Measurements from ENCODE around the gene DNER.

The DNER gene

GRCh38 chr2:229485857-229486256 is 228.5 kb downstream of the DNER start:
- no peak for DNase-seq

- no peak for DNase-seq
Measured at GRCh38 chr2:229477269-229477755, 237.0 kb downstream of the DNER start.

GRCh38 chr2:229475778-229476177 is 238.6 kb downstream of the DNER start:
- DNase-seq = no peak

DNA sequence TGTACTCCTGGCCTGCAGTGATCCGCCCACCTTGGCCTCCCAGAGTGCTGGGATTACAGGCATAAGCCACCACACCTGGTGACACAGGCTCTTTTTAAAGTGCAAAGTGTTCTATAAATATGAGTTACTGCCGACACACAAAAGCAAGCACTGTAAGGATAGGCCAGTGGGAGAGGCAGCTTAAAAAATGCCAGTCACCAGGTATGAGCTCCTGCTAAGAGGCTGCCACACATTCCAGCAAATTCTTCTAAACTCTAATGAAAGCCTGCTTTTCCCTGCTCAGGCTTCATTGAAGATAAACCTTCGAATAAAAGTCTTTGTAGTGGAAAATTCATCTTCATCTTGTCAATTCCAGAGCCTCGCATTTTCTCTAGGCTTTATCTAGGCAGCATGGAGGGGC is 240.2 kb downstream of the DNER start:
- no peak for DNase-seq

DNA sequence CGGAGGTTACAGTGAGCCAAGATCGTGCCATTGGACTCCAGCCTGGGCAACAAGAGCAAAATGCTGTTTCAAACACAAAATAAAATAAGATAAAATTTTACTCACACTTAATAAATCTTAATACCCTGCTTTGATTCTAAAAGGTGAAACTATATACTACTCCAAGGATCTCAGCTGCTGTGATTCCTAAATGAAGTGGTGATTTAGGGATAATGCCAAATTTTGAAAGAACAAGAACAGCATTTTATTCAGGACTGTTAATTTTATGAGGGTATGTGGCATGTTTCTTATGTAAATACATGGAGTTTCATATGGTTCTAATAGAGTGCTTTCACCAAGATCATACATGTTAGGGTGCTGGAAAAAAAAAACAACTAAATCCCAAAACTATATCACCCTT is 243.6 kb downstream of the DNER start:
- DNase-seq = no peak

GRCh38 chr2:229467783-229468182 is 246.6 kb downstream of the DNER start:
- DNase-seq = no peak

DNA sequence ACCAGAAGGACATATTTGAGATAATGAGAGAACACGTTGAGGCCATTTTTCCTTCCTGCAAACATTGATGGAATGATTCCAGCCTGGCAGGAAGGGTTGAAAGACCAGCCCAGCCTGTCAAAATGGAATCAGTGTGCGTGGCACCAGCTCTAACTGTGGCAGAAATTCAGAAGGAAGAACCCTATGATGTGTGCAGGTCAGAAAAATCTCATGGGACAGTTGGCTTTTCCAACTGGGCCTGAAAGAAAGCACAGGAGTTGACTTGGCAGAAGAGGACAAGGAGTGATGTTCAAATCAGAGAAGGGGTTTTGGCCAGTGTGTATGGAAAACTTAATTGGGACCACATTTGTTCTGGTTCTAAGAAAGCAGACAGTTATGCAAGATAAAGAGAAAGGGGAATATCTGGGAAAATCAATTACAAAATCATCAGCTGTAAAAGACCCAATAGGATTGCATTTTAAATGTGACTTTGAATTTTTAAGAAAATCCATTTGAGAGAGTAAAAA is 250.5 kb downstream of the DNER start:
- no peak for DNase-seq

DNA sequence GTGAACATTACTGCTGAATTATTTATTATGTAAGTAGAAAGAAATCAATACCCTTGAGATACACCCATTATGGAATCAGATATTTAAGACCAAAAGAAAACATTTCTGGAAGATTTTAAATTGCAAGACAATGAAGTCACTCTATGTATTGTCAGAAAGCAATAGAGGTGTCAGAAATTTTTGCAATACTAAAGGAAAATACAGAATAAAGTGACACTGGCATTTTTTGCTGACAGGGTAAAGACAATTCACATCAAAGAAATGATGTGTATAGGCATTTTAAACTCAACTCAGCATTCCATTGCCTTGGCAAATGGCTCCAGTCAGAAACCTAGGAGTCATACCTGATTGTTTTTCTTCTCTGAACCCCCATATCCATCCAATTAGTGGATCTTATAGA is 252.2 kb downstream of the DNER start:
- DNase-seq = no peak

DNA sequence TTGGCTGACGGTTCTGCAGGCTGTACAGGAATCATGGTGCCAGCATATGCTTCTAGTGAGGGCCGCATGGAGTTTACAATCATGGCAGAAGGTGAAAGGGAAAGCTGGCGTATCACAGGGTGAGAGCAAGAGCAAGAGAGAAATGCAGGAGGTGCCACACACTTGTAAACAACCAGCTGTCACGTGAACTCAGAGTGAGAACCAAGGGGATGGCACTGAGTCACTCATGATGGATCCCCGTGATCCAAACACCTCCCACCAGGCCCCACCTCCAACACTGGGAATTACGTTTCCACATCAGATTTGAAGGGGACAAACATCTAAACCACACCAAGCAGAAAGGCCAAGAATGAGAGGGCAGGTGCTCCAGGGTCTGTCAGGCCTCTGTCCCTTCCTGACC is 258.3 kb downstream of the DNER start:
- no peak for DNase-seq

DNA sequence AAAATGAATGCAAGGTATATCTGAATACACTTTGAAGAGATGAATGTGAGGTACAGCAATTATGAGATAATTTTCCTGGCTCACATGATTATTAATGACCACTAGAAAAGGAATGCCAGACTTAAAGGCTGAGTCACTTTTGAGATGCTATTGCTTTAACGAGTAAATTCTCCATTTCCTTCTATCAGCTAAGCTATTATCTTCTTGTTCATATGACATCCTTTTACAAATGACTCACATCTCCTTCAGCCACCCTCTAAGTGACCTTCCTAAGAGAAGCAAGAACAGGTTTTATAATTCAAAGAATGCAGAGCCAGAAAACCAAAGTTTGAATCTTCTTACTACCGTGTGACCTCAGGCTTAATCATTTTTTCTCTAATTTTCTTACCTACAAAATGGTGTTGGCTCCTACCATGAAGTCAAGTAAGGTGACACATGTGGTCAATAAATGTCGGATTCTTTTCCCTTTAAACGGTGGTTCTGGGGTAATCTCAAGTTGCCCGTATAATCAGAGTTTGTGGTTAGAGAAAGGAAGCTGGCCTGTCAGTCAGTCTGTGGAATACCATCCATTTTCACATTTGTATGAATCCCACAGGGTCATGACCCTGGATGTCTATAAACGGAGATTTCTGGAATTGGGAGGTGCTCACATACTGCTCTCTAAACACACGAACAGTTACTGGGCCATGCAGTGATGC is 259.3 kb downstream of the DNER start:
- no peak for DNase-seq

DNA sequence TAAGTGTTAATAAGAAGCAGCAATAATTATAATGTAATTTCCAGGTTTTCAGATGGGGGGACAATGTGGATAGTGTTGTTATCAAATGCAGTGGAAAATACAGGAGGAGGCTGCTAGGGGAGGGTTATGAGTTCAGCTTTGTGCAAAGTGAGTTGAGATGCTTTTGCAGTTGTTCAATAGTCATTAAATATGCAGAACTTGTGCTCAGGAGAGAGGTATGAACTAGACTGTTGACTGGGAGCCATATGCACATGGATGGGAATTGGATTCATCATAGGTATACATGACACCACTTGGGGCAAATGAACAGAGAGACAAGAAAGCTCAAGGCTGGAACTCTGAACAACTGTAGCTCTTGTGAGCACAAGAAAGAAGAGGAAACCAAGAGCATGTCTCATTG is 261.1 kb downstream of the DNER start:
- DNase-seq = no peak

- DNase-seq = no peak
Measured at GRCh38 chr2:229451852-229452251, 262.5 kb downstream of the DNER start.

DNA sequence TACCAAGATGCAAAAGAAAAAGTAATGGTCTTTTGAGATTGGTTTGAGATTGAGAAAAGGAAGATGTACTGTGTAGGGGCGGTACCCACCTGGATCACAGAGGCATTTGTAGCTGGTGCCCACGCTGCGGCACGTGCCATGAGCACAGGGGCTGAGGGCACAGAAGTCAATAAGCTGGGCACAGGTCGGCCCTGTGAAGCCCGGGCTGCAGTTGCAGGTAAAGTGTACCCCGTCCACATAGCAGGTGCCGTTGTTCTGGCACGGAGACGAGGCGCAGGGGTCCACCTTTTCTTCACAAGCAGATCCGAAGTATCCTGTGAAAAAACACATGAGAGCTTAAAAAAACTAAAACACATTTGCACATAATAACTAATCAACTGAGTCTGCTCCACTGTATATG is 267.1 kb downstream of the DNER start:
- DNase-seq = no peak

DNA sequence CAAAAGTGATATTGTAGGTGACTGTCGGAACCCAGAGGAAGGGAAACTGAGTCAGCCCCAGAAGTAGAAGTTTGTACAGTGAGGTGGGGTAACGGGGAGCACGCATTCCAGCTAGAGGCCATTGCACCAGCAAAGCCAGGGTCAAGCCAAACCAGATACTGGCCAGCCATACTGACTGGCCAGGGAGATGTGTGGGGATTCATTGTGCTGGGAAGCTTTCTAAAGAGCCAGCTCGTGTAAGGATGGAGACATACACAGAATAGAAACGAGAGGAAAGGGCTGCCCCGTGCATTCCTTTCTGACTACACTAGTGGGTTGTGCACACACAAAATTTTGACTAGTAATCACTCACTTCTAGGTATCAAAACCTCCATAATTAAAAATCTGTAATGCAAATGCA is 268.0 kb downstream of the DNER start:
- DNase-seq = no peak

DNA sequence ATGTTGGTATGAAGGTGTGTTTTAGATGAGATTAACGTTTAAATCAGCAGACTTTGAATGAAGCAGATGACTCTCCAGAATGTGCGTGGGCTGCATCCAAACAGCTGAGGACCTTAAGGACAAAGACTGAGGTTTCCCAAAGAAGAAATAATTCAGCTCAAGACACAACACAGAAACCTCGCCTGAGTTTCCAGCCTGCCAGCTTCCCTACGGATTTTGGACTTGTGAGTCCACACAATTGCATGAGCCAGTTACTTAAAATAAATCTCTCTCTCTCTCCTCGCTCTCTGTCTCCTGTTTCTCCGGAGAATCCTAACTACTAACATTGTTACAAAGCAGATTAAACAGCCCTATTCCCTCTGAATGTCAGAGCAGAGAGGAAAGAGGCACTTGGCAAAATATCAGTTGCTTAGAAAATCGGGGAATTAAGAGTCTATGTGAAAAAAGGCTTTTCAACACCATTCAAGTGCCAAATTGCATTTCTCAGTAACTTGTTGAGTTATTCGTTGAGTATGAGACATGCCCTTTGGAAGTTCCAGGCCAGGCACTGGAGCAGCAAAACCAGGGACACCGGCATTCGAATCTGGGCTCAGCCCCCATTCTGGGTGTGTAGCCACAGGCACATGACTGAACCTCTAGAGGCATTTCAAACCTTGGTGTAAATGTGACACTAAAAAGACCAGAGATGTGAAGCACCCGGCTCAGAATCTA is 268.7 kb downstream of the DNER start:
- no peak for DNase-seq

GRCh38 chr2:229445019-229445418 is 269.3 kb downstream of the DNER start:
- DNase-seq = no peak

DNA sequence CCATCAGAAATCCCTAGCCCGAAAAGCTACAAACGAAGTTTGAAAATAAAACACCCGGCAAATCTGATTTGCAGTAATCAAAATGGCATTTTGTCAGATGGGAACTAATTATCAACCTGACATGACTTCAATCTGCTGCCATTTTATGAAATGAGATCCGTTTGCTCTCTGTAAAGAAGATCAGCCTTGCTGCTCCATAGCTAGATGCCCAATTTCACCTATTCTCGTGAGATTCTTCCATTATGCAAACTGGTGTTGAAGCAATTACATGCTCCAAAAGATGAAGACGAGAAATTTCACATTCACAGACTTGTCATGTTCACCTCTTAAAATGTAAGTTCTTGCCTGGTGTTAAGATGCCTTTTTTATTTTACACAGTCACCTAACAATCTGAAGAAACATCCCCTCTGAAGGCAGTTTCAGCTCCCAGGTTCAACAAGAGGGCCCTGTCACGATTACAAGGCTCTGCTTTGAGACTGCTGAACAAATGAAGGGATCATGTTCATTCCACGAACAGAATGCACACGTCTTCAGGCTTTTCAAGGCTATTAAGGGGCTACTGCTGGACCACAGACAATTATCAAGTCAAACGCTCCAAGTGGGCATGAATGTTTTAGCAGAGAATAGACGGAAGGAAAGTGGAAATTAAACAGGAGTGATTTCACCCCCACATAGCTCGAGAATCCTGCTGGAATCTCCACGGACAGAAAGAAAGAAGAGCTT is 270.6 kb downstream of the DNER start:
- no peak for DNase-seq

- no peak for DNase-seq
Measured at GRCh38 chr2:229443141-229443540, 271.2 kb downstream of the DNER start.

GRCh38 chr2:229438430-229439159 is 275.8 kb downstream of the DNER start:
- DNase-seq = no peak

DNA sequence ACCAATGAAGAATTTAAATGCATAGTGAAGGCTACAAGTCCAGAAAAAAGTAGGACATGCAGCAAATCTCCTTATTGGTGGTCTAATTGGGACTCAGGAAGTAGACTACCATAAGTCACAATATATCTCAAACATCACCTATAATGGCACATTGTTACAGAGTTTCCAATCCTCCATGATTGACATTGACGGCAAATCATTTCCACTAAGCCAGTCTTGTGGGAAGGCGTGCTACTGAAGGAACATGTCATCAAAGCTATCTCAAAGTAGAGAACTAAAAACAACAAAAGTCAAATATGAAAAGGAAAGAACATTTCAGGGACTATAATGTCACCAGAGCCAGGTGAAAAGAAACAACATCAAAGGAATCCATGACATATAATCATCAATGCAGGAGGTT is 276.9 kb downstream of the DNER start:
- DNase-seq = no peak

- no peak for DNase-seq
Measured at GRCh38 chr2:229434187-229434586, 280.2 kb downstream of the DNER start.

GRCh38 chr2:229433351-229433750 is 281.0 kb downstream of the DNER start:
- no peak for DNase-seq

DNA sequence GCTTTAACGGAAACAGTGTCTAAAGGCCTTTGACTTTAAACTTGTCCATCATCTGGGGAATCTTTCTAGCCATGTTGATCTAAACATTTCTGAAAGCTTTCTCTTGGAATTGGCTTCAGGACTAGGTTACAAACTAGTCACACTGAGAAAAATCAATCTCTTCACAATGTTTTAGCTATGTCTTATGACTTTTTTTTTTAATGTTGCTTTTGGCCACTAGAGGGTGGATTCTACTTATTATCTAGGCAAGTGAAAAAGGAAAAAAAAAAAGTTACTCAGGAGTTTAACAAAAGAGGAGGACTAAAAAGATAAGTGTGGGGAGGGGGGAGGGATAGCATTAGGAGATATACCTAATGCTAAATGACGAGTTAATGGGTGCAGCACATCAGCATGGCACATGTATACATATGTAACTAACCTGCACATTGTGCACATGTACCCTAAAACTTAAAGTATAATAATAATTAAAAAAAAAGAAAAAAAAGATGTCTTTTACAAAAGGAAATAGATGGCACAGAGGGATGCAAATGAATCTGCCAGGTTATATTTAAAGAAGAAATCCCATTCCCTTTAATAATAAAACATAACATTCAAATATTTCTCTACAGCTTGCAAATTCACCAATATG is 282.9 kb downstream of the DNER start:
- no peak for DNase-seq

Data from activated CD4-positive, CD25-positive, alpha-beta regulatory T cell (primary cell).